NCI-H2196 (cell line): ENCODE measurements around the gene RAET1E.
"Not testable (repeated sequence)": the region's sequence is repeated elsewhere in the genome, so short reads cannot be mapped to it uniquely, and the experiment has no call there.

Source experiments
- DNase-seq: peaks from one replicate; lab custom pipeline; 2025; ENCODE audit not compliant: unreplicated experiment; lab: John Stamatoyannopoulos, UW

Gene RAET1E

DNA sequence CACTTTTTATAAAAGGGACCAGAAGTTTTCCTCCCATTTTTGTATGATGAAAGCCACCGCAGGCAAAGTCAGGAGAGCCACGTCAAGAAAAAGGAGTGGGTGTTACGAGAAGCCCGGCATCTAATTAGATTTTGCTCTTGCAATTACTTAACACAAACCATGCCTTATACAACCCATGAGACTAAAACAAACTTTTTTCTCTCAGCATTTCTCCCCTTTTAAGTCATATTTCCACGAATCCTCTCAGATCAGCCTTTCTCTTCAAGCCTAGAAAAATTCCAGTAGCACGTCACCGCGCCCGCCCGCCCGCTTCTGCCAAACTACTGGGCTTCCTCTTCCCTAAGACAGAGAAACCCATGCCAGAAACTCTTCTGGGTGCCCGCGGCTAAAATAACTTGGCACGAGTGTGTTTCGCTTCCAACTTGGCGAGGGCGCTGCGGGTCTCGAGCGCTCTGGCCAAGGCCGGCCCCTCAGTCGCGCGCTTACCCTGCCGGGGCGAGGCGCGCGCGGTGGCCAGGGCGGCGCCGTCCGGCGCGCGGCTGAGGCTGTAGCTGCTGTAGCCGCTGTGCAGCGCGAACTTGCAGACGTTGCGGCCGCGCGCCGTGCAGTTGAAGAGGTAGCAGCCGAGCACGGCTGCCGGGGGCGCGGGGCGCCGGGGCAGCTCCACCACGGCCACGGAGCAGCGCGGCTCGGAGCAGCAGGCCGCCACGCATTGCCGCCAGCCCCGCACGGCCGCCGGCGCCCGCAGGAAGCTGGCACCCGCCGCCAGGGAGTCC lies 34.8 kb downstream of the RAET1E start:
- peak; percentile 72 for DNase-seq

DNA sequence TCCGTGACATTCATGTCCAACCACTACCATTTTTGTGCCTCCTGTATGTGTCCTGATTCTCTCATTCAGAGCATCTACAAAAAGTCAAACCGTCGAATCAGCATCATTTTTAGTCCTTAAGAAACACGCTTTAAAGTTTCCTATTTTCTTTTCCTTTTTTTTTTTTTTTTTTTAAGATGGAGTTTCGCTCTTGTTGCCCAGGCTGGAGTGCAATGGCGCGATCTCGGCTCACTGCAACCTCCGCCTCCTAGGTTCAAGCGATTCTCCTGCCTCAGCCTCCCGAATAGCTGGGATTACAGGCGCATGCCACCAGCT lies 35.5 kb downstream of the RAET1E start:
- DNase-seq = not testable (repeated sequence)

DNA sequence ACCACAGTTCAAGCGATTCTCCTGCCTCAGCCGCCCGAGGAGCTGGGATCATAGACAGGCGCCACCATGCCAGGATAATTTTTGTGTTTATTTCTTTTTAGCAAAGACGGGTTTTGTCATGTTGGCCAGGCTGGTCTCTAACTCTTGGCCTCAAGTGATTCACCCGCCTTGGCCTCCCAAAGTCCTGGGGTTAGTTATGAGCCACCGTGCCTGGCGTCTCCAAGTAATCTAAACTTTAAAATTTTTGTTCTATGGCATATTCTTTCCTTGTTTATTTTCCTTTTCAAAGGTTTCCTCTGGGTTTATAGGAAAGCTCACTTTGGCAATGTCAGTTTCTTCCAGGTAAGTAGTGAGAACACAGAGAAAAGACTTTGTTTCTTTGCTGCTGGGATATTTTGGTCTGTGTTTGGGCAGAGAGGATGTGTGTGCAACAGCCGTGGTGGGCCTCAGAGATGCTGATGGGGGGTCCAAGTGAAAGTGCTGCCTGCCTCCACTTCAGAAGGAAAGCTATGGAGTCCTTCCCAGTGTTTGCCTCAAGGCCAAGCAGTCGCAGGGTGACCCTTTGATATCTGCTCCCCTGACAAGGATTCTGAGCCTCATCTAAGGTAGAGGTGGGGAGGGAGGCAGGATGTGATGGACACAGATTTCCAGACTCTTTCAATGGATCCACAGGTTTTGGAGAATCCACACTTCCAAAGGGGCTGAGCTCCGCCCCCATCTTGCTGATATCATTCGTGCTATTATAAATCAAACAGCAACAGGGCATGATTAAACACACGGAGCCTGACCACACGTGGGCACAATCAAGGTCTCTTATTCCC lies 36.1 kb downstream of the RAET1E start:
- DNase-seq = no peak

DNA sequence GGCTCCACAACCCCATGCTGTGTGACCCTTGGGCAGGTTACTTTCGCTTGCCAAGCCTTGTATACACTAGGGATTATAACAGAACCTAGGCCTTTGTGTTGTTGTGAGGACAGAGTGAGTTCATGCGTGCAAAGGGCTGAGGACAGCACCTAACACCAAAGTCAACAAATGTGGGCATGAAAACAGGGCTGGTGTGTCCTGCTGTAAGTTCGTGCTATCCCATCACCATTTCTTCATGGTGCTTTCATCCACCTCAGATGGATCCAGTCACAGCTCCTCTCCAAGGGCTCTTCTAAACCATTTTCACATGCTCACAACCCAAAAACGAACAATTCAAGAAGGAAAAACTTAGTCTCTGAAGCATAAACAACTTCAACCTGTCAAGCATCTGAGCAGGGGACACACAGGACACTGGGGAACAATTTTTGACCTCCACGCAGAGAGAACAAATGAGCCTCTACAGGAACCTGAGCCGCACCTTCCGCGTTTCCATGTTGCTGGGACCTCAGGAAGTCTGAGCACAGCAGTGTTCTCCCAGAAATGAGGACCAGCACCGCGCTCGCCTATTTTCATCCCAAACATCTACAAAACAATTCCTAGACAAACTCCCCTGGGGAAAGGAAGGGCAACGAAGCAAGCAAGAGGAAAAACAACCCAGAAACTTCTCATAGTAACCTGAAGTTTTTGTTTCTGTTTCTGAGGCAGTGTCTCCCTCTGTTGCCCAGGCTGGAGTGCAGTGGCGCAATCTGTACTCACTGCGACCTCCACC lies 36.9 kb downstream of the RAET1E start:
- DNase-seq = no peak

DNA sequence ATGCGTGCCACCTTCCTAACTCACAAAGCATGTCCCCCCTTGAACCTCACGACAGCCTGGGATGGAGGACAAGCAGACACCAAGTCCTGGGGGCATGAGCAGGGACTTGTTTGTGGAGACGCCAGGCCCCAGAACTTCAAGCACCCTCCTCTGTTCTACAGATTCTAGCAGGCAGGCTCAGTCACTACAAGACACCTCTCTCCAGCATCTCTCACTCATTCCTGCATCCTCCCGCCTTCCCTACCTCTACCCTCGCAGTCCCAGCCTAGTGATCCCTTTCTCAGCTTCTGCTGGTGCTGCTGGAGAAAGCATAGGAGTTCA lies 37.4 kb downstream of the RAET1E start:
- DNase-seq = no peak

DNA sequence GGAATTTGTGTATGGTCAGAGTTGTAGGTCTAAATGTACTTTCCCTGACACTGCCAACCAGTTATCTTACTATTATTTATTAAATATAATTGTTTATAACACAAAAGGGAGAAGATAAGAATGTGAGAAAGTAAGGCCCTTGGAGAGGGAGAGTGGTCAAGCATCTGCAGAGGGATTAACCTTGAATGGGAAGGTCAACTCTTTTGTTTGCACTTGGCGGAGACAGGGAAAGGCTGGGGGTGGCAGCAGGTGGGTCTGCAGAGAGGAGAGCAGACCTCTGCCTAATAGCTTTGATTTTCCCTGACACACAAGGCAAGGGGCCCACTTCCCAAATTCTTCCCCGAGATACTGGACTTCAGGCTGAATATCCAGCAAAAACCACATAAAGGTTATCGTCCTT lies 38.0 kb downstream of the RAET1E start:
- no peak for DNase-seq

DNA sequence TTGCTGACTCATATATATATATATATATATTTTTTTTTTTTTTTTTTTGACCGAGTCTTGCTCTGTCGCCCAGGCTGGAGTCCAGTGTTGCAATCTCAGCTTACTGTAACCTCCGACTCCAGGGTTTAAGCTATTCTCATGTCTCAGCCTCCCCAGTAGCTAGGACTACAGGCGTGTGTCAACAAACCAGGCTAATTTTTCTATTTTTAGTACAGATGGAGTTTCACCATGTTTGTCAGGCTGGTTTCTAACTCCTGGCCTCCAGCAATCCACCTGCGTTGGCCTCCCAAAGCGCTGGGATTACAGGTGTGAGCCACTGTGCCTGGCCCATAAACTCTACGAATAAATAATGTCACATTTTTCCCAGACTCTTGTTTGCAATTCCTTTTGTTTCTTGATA lies 38.5 kb downstream of the RAET1E start:
- no peak for DNase-seq

DNA sequence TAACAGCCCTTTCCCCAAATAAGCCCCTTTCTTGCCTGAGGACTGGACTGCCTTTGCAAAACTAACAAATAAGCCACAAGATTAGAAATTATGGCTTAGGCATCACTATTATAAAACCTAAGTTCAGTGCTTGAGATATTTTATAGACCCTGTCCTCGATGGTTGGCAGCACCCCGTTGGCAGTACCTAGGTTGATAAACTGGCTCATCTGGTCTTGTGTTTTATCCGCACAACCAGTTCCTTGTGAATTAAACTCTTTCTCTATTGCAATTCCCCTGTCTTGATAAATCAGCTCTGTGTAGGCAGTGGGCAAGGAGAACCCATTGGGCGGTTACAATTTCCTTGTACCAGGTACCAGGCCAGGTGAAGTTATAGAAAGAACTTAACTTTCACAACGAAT lies 40.4 kb downstream of the RAET1E start:
- no peak for DNase-seq

DNA sequence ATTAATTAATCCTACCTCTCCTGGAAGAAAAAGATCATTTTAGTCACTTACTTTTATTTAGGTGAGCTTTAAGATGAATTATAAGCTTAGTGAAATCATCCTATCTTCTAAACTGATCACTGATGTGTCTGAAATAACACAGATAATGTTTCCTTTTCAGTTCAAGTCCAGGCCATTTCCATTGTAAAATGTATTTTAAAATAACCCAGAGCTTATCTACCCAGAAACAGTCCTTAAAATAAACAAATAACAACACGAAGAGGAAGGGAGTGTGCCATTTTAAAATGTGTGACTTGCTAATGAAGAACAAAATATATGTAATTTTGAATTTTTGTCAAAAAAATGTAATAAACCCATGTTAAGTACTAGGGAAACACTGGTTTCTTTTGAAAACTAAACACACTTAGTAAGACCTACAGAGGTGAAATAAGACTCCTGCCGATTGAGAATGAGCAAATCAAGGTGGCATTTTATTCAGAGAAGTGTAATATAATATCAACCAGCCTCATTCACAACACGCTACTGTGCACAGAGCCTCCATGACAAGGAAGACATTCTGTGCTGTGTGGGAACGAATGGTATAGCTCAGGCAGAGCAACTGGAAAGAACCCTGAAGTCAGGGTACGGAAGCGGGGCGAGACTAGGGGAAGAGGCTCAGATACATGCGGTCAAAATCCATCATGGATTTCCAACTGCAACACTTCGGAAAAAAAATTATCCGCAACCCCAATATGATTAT lies 41.5 kb downstream of the RAET1E start:
- DNase-seq = no peak

DNA sequence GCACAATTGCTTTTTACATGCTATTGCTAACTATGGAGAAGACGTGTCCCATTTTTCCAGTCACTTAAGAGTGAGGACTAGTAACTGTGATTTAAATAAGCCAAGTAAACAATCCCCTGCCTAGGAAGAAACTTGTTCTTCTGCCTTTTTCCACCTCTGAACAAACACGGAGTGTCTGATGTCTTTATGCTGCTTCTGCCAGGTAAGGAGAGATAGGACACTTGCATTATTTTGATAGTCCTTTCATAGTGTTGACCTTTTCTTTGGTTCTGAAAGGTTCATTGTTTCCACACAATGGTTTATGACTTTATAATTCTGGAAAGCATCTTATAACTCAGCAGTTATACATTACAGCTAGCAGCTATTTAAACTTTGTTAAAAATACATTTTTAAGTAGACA lies 42.2 kb downstream of the RAET1E start:
- no peak for DNase-seq

DNA sequence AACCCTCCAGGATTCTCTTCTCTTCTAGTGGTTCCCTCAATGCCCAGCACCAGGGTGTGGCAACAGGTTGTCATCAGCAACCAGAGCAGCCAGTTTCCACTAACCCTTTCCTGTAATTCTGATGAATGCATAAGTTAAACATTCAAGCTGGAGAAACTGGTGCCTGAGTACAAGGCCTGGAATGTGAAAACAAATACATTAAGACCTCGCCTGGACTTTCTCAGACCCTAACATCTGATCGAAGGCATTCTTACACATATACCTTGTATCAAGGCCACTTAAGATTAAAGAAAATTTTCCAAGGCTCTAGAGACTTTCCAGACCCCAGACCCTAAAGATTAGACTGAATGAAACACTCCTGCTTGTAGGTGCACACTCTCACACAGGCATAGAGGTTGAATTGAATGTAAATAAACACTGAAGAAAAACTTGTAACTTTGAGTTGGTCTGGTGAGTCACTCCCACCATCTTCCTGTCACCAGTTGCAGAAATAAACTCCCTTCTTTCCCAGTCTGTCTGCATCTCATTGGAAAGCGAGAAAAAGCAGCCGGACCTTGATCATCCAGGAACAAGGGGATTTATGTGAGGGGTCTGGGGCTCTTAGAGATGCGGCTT lies 42.8 kb downstream of the RAET1E start:
- DNase-seq = no peak

DNA sequence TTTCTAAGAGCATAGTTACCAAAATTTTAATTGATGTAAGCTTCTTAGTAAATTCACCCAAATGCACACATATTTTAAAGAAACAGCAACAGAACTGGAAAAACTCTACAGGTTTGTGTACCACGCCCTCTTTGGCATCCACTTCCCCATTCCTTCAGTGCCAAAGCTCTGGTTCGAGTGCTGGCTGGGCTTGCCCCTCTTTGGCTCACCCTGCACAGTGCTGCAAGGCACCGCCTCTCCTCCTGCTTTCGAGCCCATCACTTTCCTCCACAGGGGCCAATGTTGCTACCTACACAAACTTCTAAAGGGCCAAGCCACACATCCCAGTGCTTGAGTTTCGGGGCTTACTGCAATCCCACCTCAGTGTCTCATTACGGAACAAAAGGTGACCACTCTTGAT lies 43.4 kb downstream of the RAET1E start:
- DNase-seq = no peak

DNA sequence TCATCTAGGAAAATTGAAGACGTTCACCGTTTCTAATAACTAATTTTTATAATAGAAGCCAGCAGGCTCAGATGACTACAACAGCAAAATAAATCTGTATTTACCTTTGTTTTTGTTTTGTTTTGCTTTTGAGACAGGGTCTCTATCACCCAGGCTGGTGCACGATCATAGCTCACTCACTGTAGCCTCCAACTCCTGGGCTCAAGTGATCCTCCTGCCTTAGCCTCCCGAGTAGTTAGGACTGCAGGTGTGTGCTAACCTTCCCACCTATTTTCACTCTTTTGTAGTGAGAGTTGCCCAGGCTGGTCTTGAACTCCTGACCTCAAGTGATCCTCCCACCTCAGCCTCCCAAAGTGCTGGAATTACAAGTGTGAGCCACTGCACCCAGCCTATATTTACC lies 43.9 kb downstream of the RAET1E start:
- not testable (repeated sequence) for DNase-seq

DNA sequence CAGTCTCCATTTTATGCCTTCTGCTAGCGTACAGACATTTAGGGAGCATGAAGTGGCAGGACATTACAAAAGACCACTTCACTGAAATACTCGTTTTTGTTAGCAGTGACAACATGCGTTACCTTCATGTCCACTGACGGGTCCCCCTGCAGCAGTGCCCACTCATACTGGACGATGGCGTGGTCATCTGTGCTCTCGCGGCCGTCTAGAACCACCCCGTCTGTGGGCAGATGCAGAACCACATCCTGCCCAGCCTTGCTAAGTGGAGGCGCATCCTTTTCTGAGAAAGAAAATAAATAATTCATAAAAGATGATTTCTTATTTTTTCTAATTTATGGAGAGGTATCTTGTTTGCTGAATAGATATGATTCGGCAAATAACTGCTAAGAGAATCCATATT lies 45.0 kb downstream of the RAET1E start:
- DNase-seq = no peak

DNA sequence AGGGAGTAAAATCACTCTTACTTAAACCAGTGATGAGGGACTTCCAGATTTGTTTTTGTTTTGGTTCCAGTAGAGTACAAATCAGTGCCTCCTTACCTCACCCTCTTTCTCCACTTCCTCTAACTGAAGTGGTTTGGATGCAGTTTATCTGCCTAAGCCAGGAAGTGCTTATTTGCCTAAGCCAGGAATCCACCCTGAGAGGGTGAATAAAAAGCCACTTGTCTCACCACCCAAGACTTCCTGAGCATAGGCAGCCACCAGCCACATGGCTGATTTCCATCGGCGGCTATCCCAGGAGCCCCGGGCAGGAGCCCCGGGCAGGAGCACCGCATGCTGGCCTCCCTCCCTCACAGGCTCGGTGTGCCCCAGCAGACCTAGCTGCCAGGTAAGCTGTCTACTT lies 45.7 kb downstream of the RAET1E start:
- peak; percentile 41 for DNase-seq

DNA sequence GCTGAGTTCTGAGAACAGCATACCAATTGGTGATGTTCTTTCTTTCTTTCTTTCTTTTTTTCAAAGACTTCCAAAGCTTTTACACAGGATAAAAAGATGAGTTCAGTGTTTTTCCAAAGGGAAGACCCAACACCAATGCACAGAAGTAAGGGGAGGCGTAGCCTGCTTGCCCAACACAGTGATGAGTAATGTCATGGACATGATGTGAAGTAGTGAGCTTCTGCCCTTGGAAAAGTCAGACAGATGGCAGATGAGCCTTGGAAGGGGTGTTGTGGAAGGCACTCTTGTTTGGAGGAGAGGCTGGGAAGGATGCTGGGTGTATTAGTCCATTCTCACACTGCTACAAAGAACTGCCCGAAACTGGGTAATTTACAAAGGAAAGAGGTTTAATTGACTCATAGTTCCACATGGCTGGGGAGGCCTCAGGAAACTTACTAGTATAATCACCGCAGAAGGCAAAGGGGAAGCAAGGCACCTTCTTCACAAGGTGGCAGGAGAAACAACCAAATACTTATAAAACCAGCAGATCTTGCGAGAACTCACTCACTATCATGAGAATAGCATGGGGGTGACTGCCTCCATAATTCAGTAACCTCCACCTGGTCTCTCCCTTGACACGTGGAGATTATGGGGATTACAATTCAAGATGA lies 46.3 kb downstream of the RAET1E start:
- DNase-seq = no peak

DNA sequence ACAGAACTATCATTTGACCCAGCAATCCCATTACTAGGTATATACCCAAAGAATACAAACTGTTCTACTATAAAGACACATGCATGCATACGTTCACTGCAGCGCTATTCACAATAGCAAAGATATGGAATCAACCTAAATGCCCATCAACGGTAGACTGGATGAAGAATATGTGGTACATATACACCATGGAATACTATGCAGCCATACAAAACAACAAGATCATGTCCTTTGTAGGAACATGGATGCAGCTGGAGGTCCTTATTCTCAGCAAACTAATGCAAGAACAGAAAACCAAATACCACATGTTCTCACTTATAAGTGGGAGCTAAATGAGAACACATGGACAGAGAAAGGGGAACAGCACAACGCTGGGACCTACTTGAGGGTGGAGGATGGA lies 49.6 kb downstream of the RAET1E start:
- not testable (repeated sequence) for DNase-seq
